GM21515 (cell line): ENCODE data around the gene ZNF467.

Source experiments
- ATAC-seq: cut with Tn5 transposase; IDR thresholded peaks from one replicate; pipeline ENCODE4 v1.9.1; 2021; ENCODE audit not compliant: unreplicated experiment

ZNF467 gene

GRCh38 chr7:149787428-149788299, 14.3 kb upstream of the ZNF467 start:
- no peak for ATAC-seq

DNA sequence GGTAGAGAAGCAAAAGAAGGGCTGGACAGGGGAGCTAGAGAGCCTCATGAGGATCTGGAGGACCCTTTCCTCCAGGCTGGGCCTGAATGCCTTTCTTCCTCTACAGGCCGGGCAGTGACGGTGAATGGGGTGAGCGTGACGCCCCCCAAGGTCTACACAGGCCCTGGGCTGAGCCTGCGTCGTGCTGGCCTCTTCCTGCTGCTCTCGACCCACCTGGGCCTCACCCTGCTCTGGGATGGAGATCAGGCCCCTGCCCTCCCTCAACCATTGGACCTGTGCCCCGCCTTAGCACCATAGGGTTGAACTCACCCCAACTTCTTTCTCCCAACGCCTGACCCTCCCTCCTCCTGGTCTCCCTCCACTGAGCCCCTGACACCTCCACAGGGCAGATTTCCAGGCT, 12.6 kb upstream of the ZNF467 start:
- ATAC-seq = no peak

DNA sequence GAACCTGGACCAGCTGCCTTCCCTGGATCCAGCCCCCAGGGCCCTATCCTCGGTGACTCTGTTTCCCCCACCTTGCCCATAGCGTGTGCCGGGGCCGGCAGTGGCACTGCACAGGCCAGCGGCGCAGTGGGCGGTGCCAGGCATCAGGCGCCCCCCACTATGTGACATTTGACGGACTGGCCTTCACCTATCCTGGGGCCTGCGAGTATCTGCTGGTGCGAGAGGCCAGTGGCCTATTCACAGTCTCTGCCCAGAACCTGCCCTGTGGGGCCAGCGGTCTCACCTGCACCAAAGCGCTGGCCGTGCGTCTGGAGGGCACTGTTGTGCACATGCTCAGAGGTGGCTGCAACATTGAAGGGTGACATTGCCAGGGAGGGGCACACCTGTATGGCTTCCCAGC, 12.0 kb upstream of the ZNF467 start:
- no peak for ATAC-seq

DNA sequence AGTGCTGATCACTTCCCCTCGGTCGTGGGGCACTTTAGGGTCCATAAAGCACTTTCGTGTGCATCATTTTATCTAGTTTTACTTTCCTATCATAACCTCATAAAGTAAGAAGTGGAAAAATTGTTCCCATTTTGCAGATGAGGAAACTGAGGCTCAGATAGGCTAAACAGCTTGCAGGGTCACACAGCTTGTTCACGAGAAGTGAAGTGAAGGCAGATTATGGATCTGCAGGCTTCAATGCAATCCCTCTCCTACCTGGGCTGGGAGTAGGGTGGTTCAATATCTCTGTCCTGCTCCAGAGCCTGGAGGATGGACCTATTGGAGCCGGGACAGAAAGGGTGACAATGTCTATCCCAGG, 10.8 kb upstream of the ZNF467 start:
- no peak for ATAC-seq

GRCh38 chr7:149783386-149784250, 10.2 kb upstream of the ZNF467 start:
- ATAC-seq = no peak

DNA sequence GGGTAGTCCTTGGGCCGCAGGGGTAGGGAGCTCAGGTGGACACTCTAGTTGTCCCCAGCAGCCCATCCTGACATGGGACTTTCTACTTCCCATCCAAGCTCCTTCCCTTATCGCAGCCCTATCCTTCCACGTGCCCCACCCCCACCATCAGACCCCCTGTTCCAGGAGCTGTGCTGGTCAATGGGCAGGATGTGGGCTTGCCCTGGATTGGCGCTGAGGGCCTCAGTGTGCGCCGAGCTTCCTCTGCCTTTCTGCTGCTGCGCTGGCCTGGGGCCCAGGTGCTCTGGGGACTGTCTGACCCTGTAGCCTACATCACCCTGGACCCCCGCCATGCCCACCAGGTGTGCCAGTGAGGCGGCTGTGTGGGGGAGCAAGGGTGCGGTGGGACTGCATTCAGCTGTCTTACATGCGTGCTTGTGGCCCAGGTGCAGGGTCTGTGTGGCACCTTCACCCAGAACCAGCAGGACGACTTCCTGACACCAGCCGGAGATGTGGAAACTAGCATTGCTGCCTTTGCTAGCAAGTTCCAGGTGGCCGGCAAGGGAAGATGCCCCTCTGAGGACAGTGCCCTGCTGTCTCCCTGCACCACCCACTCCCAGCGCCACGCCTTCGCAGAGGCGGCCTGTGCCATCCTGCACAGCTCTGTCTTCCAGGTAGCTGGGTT, 9.4 kb upstream of the ZNF467 start:
- no peak for ATAC-seq

- no peak for ATAC-seq
These were observed 8.5 kb upstream of the ZNF467 start for GRCh38 chr7:149781921-149782320.

DNA sequence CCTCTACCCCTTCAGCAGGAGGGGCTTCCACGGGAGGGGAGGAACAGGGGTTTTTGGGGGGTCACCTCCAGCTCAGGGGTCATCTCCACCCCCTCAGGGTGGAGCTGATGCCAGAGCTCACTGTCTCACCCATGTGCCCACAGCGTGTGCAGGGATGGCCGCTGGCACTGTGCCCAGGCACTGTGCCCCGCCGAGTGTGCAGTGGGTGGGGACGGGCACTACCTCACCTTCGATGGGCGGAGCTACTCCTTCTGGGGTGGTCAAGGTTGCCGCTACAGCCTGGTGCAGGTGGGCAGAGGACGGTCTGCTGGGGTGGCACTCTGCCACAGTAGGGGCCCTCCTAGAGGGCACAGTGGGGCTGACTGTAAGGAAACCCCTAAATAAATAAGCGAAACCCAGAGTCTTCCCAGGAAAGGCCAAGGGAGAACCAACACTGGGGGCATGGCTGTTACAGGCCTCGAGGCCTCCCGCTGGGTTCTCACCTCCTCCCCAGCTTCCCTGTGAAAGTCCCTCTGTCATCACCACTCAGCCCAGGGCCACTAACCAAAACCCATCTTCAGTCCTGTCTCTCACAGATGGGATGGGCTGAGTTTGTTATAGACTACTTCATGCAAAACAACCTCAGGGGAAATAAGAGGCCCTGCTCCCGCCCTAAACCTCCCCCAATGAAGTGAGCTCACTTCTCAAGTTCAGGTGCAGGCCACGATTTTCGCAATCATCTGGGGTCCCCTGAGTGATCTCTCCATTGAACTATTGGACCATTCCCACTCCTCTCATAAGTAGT, 7.4 kb upstream of the ZNF467 start:
- no peak for ATAC-seq

GRCh38 chr7:149780056-149780455, 6.7 kb upstream of the ZNF467 start:
- no peak for ATAC-seq

GRCh38 chr7:149779502-149779805, 6.1 kb upstream of the ZNF467 start:
- no peak for ATAC-seq

- no peak for ATAC-seq
These were observed 5.5 kb upstream of the ZNF467 start for GRCh38 chr7:149778696-149779501.

DNA sequence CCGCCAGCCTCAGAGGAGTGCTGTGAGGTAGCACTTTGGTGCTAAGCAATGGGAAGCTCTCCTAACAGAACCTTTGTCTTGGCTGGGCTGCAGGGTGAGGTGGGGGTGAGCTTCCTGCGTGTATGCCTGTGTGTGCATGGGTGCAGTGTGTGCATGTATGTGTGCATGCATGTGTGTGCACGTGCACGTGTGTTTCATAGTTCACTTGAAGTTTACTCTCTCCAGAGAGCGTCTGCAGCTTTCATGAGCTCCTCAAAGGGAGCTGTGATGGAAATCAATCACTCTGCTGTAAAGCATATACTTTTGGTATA, 4.9 kb upstream of the ZNF467 start:
- no peak for ATAC-seq

GRCh38 chr7:149777551-149778326, 4.4 kb upstream of the ZNF467 start:
- no peak for ATAC-seq

- ATAC-seq = no peak
These were observed 3.5 kb upstream of the ZNF467 start for GRCh38 chr7:149776848-149777407.

DNA sequence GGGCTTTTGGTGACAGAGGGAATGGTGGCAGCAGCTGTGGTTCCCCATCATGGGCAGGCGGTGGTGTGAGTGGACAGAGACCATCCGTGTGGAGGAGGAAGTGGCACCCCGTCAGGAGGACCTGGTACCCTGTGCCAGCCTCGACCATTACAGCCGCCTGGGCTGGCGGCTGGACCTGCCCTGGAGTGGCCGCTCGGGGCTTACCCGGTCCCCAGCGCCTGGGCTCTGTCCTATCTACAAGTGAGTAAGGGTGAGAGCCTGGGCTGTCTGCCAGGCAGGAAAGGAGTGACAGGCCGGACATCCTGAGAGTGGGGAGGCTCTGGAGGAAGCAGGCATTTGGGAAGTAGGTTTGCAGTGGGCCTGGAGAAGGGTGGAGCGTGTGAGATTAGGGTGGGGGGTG, 2.9 kb upstream of the ZNF467 start:
- ATAC-seq = no peak

GRCh38 chr7:149775176-149775556, 1.8 kb upstream of the ZNF467 start:
- ATAC-seq = no peak

DNA sequence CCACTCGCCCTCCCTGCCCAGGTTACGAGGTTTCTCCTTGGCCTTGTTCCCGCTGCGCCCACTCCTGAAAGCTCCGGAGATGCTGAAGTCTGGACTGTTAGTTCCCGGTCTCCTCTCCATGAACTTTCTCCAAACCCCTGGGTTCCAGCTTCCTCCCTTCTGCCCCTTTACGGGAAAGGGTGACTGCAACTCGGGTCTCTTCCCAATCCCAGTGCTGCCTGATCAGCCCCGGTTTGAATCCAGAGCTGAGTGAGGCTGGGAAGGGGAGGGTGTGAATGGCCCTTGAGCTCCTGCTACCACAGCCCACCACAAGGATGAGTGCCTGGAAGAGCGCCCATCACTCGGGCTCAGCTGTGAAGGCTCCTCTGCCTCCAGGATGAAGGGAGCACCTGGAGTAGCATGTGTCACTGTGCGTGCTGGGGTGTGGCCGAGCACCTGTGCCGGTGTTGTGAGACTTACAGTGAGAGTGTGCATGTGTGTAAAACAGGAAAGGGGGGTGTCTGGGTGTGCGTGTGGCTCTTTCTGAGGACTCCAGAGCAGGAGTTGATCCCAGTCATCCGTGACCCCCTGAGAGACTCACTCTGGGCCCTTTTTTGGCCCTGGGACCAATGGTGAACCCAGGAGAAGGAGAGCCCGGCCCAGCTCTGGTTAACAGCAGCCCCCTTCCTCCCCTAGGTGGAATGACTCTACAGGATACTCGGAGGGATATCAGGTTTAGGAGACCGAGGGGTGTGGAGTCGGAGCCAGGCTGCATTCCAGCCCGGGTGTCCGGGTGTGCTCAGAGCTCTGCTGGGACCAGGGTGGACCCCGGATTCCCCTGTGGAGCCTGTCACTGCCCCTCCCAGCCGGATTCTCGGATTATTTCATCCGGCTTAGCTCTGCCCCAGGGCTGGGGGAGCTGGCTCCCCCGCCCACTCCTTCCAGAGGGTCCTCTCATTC, 1.1 kb upstream of the ZNF467 start:
- no peak for ATAC-seq

DNA sequence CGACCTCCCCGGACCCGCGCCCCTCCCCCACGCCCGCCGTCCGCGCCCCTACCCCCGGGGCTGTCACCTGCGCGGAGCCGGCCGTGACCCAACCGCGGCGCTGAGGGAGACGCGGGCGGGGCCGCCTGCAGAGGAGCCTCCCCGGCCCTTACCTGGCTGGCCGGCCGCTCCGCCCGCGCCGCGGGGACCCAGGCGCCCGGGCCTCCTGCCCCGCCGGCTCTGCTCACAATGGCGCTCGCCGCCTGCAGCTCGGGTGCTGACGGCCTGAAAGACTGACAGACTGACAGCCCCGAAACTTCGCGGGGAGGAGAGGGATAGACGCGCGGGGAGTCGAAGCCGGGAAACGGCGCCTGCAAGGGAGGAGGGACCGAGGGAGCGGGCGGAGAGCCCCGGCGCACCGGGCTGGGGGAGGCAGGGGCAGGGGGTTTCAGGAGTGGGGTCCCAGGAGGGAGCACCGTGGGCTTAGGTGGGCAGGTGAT, 393 bp downstream of the ZNF467 start:
- no peak for ATAC-seq
